NCI-H82 treated with DMSO at 0.1 percent for 48 hours (cell line): ENCODE data around the gene TNFRSF18.
"Not testable (repeated sequence)": the region's sequence is repeated elsewhere in the genome, so short reads cannot be mapped to it uniquely, and the experiment has no call there.

Source experiments
- DNase-seq: peaks from one replicate; lab custom pipeline; 2025; ENCODE audit not compliant: unreplicated experiment; lab: John Stamatoyannopoulos, UW

Gene TNFRSF18

DNA sequence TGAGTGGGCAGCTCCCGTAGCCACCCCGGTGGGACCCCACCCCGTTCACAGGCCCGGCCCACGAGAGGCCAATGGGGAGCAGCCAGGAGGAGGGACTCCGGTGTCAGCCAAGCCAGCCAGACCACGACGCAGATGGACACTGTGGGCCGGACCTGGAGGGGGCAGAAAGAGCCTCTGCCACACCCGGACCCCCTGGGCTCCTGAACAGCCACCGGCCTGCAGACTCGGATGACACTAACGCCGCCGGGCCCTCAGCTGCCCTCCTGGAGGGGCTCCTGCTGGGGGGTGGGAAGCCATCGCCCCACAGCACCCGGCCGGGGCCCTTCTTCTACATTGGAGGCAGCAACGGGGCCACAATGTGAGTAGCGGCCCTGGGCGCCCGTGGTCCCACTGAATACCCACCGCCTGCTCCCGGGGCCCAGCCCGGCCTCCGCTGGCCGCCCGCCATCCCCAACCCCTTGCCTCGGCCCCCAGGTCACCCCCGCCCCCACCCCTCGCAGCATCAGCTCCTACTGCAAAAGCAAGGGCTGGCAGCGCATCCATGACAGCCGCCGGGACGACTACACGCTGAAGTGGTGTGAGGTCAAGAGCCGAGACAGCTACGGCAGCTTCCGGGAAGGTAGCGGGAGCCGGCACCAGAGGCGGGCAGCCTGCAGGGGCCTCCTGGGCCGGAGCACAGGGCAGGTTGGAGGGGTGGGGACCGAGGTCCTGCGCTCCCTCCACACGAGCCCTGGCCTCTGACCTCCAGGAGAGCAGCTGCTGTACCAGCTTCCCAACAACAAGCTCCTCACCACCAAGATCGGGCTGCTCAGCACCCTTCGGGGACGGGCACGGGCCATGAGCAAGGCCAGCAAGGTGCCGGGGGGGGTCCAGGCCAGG is 26.2 kb downstream of the TNFRSF18 start:
- no peak for DNase-seq

DNA sequence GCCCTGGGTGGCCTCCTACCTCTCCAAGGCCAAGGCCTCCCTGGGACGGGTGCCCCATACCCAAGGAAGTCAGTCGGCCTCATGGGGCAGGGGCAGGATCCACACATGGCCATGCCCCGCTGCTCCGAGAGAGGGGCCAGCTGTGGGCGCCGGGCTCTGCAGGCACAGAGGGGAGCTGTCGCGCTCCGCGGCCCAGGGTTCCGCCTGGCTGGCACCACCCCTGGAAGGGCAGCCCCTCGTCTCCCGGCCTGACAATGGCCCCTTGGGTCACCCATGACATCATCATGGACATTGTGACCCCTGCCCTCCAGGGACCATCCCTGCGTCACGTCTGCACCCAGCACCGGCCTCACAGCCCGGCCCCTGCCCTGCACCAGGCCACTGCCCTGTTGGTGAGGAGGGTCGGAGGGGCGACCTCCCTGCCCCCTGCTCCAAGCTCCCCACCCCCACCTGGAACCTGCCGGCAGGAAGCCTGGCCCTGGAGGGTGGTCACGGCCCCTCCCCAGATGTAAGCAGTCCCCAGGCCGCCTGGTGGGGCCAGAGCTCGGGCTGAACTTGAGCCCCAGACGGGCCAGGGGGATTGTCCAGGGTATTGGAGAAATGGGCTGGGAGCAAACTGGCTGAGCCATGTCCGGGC is 26.9 kb downstream of the TNFRSF18 start:
- no peak for DNase-seq

DNA sequence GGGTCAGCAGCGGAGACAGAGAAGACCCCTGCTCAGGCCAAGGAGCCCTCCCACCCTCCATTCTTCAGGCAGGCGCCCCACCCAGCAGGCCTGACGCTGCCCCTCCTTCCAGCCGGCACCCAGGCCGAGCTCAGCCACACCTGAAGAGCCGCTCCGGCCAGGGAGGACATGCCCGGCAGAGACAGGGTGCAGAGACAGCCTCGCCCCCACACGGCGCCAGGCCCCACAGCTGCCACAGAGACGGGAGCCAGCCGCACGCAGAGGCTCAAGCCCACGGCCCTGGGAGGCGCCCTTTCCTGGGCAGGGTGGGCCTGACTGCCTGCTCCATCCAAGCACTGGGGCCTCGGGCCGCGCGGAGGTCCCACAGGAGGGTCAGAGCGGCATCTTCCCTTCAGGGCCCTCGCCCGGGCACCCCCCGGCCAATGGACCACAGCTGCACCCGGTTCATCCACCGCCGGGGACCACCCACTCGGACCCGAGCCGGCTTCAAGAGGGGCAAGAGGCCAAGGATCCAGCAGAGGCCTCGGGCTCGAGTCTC is 27.5 kb downstream of the TNFRSF18 start:
- DNase-seq, result no peak

DNA sequence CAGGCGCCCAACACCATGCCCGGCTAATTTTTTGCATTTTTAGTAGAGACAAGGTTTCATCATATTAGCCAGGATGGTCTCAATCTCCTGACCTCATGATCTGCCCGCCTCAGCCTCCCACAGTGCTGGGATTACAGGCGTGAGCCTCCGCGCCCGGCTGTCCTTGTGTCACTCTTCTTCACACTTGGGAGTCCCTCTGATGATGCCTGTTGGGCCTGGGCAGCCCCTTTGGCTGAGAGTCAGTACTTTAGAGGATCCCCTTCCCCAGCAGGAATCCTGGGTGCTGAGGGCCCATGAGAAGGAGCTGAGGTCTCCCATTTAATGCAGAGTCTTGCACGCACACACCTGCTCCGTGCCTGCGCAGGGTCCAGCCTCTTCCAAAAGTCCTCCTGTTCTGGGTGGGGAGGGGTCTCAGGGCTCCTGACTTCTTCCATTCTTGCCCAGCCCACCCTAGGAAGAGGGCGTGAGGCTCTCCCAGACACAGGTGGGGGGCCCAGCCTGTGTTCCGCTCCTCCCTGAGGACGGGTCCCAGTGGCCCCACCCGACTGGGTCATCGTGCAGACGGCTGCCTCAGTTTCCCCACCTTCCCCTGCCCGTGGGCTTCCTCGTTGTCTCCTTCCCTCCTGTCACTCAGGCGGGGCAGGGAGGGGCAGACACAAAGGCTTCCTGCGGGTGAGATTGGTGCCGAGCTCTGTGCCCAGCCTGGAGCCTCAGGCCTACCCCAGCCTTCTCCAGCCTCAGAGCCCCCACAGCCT is 28.8 kb downstream of the TNFRSF18 start:
- no peak for DNase-seq

DNA sequence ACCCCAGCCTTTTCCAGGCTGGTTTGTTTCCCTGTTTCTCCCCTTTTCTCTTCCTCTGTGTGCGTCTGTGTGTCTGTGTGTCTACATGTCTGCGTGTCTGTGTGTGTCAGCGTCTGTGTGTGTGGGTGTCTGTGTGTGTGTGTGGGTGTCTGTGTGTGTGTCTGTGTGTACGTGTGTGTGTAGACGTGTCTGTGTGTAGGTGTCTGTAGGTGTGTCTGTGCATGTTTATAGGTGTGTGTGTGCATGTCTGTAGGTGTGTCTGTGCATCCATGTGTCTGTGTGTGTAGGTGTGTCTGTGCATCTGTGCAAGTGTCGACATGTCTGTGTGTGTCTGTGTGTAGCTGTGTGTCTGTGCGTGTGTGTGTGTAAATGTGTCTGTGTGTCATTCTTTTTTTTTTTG is 29.5 kb downstream of the TNFRSF18 start:
- no peak for DNase-seq

DNA sequence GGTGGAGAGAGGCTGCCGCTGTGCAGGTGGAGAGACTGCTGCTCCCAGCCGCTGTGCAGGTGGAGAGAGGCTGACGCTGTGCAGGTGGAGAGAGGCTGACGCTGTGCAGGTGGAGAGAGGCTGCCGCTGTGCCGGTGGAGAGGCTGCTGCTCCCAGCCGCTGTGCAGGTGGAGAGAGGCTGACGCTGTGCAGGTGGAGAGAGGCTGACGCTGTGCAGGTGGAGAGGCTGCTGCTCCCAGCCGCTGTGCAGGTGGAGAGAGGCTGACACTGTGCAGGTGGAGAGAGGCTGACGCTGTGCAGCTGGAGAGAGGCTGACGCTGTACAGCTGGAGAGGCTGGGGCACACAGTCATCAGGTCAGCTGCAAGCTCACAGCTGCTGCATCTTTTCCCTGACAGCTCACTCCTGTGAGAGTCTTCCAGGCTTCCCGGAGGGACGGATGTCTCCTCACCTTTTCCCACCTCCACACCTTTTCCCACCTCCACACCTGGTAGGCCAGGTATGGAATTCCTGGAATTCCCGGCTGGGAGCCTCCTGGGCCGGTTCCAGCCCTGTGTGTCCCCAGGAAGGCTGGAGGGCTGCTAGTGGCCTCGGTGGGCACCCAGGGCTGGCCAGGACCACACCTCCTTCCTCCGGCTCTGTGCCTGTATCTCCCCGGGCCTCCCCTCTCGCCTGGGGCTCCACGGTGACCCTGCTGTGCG is 30.2 kb downstream of the TNFRSF18 start:
- DNase-seq, result not testable (repeated sequence)

DNA sequence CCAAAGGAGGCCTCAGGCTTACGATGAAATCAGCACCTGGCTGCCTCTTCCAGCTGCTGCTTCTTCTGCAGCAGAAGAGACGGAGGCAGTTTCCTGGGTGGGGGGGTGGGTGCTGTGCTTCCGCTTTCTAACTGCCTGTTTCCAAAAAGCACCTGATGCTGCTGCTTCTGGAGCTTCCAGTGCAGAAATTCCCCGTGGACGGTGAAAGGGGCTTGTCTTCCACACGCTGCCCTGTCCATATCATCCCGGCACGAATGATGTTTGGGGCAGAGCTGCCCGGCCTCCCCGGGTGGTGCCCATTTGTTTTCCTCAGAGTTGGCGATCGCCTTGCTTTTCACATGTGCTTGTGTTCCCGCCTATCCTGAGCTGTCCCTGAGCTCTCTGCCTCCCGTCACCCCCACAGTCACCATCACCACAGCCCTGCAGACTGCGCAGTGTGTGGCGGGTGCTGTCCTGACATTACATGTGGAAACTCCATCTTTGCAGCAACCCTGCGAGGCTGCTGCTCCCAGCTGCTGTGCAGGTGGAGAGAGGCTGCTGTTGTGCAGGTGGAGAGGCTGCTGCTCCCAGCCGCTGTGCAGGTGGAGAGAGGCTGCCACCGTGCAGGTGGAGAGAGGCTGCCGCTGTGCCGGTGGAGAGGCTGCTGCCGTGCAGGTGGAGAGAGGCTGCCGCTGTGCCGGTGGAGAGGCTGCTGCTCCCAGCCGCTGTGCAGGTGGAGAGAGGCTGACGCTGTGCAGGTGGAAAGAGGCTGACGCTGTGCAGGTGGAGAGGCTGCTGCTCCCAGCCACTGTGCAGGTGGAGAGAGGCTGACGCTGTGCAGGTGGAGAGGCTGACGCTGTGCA is 30.9 kb downstream of the TNFRSF18 start:
- no peak for DNase-seq

DNA sequence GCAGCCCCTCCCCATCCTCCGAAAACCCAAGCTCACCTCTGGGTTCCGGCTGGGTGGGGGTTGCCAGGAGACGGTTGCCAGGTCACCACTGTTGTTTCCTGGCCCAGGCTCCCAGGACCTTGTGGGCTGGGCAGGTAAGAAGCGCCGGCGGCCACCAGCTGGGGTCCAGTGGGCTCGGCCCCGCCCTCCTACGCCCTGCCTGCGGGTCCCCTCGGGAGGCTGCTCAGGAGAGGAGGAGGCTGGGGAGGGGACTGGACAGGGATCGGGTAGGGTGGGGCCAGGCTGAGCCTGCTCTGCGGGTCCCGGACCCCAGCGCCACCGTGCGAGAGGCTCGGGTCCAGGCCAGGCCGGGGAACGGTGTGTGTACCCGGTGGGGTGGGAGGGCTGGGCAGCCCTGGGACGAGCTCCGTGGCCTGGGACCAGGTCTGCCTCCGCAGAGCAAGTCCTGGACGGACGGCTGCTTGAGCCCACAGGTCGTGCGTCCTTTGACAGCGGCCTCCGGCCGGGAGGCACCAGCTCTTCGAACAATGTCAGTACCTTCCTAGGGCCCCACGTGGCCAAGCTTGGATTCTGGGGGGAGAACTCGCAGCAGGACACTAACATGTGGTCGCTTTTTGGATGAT is 32.5 kb downstream of the TNFRSF18 start, which contains the start of gene TTLL10:
Gene TTLL10, plus strand, starts transcription at position 88 of the 623 bp plus-strand sequence. CDS start 5,336 bp downstream, outside the sequence.
- DNase-seq, result no peak

DNA sequence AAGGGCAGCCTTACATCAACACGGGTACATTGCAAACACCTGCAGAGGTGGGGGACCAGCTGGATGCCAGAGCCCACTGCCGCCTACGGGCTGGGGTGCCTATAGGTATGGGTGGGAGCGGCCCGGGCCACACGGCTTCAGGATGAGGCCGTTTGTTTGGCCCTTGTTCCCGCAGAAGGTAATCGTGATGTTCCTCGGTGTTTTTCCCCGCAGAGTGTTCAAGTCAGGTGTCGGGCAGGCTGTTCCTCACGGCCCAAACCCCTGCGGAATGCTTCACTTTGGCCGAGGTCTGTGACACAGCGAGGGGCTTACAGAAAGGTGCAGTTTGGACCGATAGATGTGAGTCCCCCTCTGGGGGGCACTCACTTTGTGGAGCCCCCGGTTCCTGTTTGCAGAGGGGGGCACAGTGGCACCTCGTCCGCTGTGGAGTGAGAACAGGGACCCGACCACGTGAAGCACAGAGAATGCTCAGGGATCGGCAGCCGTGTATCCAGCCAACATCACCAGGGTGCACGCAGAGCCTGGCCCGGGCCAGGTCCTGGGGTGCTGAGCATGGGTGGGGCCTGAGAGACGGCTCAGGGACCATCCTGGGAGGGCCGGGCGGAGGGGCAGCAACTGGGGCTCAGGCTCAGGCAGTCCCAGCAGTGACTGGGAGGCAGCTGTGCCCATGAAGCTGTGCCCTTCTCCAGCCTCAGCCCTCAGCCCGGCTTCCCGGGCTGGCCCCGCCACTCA is 33.2 kb downstream of the TNFRSF18 start:
- DNase-seq, result no peak

DNA sequence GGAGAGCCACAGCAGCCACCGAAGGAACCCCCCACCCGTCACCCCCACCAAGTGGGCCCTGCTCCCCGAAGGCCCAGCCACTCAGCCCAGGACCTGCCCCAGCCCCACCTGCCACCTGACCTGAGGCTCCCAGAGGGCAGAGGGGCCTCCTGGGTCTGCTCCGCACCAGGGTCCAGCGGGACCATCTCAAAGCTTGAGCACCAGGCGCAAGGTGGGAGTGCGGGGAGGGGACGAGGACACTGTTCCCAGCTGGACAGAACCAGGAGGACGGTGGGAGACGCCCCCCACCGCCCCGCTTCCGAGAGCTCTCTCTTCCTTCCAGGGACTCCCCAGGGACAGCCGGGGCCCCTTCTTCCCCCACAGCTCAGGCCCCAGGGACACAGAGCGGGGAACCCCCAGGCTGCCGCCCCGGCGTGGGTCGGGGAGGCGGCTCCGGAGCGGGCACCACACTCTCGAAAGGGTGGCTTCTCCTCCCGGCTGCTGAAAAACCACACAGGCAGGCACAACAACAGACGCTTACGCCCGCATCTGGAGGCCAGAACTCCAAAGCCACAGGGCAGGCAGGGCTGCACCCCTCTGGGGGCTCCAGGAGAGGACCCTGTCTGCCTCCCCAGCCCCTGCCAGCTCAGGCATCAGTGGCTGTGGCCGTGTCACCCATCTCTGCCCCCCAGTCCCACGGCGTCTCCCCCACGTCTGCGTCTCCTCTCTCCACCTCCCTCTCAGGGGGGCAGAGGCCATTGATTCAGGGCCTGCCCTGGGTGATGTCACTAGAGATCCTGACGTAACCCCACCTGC is 34.6 kb downstream of the TNFRSF18 start:
- DNase-seq, result no peak

DNA sequence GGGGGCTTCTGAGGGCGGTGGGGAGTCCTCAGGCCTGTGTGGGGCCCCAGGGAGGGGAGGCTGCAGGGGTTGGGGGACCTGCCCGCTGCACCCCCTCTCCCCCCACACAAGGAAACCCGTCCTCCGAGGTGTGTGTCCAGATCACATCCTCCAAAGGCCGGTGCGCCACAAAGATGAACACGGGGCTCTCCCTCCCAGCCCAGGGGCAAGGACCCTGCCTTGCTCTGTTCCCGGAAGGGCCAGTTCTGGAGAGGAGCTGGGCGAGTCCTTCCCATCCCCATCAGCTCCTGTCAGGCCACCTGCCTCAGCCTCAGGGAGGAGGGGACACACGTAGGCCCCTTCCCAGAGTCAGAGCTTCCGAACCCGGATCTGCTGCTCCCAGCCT is 35.2 kb downstream of the TNFRSF18 start:
- no peak for DNase-seq

DNA sequence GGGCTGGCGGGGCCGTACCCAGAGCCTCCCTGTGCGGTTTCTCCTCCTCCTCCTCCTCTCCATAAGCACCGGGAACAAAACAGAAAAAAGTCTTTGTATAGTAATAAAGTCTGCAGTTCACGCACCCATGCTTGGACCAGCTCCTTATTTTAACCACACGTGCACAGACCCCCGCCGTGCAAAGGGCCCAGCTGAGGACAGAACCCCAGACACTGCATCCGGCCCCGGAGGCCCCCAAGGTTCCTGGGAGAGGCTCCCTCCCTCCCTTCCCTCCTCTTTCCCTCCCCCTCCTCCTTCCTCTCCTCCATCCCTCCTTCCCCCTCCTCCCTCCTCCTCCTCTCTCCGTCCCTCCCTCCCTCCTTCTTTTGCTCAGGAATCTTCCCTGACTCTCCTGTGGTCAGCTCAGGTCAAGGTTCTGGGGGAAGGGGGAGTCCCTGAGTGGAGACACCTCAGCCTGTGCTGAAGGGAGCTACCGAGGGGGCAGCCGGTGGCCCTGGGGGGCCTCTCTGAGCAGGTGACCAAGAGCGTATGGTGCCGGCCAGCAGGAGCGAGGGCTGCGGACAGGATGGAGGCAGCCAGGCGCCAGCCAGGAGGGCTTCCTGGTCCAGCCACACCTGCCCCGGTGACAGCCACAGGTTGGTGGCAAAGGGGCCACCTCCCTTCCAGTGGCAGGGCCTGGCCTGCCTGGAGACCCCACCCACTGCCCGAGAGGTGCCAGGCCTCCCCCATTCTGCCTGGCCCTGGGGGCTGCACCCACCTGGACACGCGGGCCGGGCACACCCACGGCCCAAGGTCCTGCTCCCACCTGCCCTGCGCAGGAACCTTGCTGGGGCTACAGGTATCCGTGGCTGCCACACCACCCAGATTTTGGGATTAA is 35.9 kb downstream of the TNFRSF18 start:
- DNase-seq, result no peak

DNA sequence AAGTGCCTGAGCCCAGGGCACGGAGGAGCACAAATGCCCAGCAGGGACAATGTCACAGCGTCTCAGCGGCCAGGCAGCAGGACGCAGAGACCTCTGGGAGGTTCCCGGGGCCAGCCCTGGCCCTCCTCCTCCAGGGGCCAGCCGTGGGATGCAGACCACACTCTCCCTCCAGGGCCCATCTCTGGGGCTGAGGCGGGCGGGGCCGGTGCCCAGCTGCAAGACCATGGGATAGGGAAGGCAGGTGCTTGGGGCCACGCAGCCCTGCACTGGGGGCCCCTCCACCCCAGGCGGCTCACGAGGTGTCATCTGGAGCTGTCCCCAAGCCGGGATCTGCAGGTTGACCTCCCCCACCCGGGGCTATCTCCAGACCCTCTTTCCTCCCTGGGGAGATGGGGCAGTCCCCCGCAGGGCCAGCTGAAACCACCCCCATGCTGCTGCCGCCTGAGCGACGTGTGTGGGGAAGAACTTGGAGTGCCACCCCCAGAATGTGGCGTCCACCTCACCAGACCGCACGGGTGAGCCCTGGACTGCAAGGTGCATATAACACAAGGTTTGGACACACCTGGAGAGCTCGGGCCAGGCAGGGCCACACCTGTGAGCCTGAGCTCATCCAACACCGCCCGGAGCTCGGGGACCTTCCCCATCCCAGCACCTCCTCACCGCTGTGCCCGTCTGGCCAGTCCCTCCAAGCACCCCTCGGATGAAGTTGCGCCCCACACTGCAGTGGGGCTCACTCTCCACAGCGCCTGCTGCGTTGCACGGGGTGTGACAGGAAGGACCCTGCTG is 36.8 kb downstream of the TNFRSF18 start:
- DNase-seq, result no peak

DNA sequence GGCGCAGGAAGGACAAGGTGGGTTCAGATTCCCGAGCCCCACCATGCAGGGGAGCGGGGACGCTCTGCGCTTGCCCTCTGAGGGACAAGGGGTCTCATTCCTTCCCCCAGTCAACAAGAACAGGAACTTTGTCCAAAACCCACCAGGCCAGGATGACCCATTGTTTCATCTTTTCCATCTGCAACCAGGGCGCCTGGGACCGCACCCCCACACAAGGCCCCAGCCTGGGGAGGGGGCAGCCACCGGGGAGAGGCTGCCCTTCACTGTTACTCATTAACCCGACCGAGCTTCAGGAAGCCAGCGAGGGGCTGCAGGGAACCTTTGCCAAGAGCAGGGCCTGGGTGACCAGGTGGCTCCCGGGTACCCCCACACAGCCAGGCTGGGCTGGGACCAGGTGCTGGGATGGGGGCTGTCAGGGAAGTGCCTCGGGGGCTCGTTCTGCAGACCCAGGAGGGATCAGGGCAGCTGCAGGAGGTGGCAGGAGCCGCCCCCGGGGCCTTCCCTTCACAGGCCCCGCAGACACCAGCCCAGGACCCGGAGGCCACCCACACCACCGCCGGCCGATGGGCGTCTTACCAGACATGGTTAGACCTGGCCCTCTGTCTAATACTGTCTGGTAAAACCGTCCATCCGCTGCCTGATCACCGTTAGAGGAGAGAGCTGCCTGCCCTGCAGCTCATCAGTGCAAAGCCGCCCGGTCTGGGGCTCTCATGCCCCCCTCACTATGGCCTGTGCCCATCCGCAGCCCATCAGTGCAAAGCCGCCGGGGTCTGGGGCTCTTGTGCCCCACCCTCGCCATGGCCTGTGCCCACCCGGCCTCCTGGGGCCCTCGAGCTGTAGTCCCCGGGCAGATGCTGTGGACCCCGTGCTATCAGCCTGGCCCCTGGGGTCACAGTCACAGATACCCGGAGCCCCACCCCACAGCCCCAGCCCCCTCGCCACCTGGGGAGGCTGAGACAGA is 37.7 kb downstream of the TNFRSF18 start:
- no peak for DNase-seq

DNA sequence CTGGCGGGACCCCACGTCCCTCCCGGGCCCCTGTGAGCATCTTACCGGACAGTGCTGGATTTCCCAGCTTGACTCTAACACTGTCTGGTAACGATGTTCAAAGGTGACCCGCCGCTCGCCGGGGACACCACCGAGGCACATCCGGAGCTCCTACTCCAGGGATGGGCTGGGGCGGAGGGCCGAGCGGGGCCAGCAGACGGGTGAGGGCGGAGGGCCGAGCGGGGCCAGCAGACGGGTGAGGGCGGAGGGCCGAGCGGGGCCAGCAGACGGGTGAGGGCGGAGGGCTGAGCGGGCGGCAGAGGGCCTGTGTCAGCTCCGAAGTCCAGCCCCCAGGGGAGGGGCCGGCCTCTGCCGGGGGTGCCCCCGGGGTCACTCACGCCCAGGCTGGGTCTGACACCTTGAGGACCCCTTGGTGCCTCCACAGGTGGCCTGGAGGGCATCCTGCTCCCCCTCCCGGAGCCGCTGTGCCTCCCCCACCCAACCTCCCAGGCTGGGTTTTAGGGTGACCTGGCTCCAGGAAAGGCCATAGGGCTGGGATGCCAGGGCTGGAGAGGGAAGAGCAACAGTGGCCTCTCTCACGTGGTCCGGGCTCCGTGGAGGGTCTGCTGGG is 38.4 kb downstream of the TNFRSF18 start:
- DNase-seq, result no peak
